Ovary (tissue), 9 donors: ENCODE data around the gene MAN1A1. TPM values are rescaled to one million over a fixed set of nuclear protein-coding genes. Genes with fewer than 3 reads are reported as not detected.

Source experiments
- DNase-seq, 5 donors: peaks; one replicate each; pipeline ENCODE4 v3.0.0-alpha.2; 2019 to 2020
- H3K27ac ChIP-seq, 2 donors: fragments of 200-600 bp; one replicate each; pipeline versions ENCODE4 v1.5.1 to v1.8.0; 2019 to 2022
- H3K27me3 ChIP-seq: fragments of 200-600 bp; one replicate; pipeline ENCODE4 v1.8.0; 2022
- H3K36me3 ChIP-seq: fragments of 200-600 bp; sonication (generic); one replicate; pipeline ENCODE4 v1.5.1; 2019
- H3K4me1 ChIP-seq: one replicate; pipeline ENCODE4 v1.8.1; 2013; ENCODE audit warnings: mild to moderate bottlenecking, moderate library complexity; ENCODE audit not compliant: insufficient read depth
- H3K4me3 ChIP-seq: fragments of 200-600 bp; sonication (generic); one replicate; pipeline ENCODE4 v1.5.1; 2017
- H3K9me3 ChIP-seq, 2 donors: fragments of 200-600 bp in 1 of 2; sonication (generic) in 1 of 2; one replicate each; pipeline versions ENCODE4 v1.5.1 to v1.8.1; 2013 to 2019; ENCODE audit warnings: mild to moderate bottlenecking in 1 of 2, moderate library complexity in 1 of 2
- EP300 ChIP-seq: sonication (generic); formaldehyde crosslinking; IDR thresholded peaks from one replicate; pipeline ENCODE4 v1.6.1; 2017; ENCODE audit warnings: antibody characterized with exemption
- POLR2A ChIP-seq: fragments of 450-650 bp; IDR thresholded peaks from one replicate; pipeline ENCODE4 v1.6.1; 2017; ENCODE audit warnings: antibody characterized with exemption, mild to moderate bottlenecking, moderate library complexity
- WGBS, 3 donors: extraction: QIAGEN DNeasy Blood & Tissue Kit in 1 of 3; methylation state at CpG; one replicate each; pipeline versions ENCODE4 v1.1.5 to v1.1.7; 2013 to 2017; 5-methylcytosine and 5-hydroxymethylcytosine counted together
- intact Hi-C, 4 donors: fragments of 100-400 bp; cut with DNase I; formaldehyde crosslinking; loops; one replicate each; pipeline versions ENCODE4 v1.11.0 to v1.15.1; 2022 to 2023
- polyA plus RNA-seq, 2 donors: library from polyadenylated mRNA; stranded (reverse); fragments of 200-250 nt in 1 of 2; fragments of 350-450 nt in 1 of 2; fragmentation: Illumina TruSeq in 1 of 2; extraction: RNeasy Lipid Tissue Mini Kit (QIAGEN cat#74804) in 1 of 2; gene quantifications; one replicate each; pipeline ENCODE4 v1.2.3, GENCODE V29; 2013 to 2014
- total RNA-seq, 7 donors: library from RNA; depleted of rRNA in 2 of 7; stranded (reverse); fragments of >200 nt in 2 of 7; fragmentation: NEBNext Ultra II Directional in 3 of 7; extraction: Animal tissue kit (Norgen Biotek cat#: 25700) in 3 of 7; gene quantifications; one replicate each; pipeline versions ENCODE4 v1.1.0 to v1.2.4, GENCODE V29; 2016 to 2023
- TF ChIP-seq, protein P1 (sequence below), 3 donors: fragments of 450-650 bp in 2 of 3; fragments of 200-600 bp in 1 of 3; IDR thresholded peaks; one replicate each; pipeline versions ENCODE4 v1.5.1 to v1.8.0; 2016 to 2022; ENCODE audit warnings: antibody characterized with exemption in 3 of 3, mild to moderate bottlenecking in 1 of 3
- donor health status: DM: no; HTN: no; CAD: no; lungs with moderate emphysema.
- donor health status: DM: no; HTN: no; CAD: no.
- donor health status: Bipolar disorder and iron deficiency.
- donor health status: DM: yes; HTN: yes; CAD: no.
- donor health status: DM: no; HTN: no; CAD: no.
- donor health status: DM: yes; HTN: yes; CAD: no.

MAN1A1 gene
- total and polyA plus RNA-seq, 9 donors = 22.1 to 49.6 (median 31.8) TPM

DNA sequence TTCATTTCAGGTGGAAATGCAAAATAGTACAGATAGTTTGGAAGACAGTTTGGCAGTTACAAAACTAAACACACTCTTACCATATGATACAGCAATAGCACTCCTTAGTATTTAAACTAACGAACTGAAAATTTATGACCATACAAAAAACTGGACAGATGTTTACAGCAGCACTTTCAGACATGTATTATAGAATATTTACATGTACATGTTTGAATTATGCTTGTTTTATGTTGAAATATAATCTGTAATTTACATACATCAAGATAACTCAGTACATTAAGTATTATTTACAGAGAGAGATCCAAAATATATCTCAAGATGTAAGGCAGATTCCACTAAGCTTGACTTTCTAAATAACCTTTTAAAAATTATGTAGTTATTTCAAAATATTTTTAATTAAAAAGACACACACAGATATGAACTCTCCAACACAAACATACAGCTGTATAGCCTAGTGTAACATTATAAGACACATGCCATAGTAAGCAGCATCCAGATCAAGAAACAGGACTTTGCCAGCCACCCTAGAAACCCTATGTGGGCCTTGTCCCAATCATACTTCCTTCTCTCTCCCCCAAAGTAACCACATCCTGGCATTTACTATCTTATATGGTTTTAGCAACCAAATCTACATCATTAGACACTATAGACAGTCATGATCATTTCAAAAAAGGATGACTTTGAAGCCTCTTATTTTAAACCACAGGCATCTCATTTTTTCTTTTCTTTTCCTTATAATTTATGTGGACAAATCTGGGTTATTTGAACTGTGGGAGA is 82.2 kb downstream of the MAN1A1 start:
- intact Hi-C loops = no loop called here
- DNase-seq = no peak

DNA sequence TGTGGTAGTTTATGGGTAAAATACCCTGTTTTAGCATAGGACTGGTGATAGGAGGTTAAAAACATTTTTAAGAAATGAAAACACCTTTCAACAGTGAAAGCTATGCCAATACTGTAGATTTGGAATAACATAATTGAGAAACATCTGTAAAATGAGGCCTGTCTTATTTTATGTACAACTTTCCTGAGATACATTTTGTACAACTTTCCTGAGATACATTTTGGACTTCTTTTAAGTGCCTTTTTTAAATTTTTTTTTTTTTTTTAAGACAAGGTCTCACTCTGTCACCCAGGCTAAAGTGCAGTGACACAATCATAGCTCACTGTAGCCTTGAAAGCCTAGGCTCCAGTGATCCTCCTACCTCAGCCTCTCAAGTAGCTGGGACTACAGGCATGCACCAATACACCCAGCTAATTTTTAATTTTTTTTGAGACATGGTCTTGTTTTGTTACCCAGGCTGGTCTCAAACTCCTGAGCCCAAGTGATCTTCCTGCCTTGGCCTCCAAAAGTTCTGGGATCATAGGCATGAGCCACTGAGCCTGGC is 84.6 kb downstream of the MAN1A1 start:
- TF ChIP-seq POLR2A = no peak
- no peak for TF ChIP-seq EP300
- TF ChIP-seq, protein P1, sequence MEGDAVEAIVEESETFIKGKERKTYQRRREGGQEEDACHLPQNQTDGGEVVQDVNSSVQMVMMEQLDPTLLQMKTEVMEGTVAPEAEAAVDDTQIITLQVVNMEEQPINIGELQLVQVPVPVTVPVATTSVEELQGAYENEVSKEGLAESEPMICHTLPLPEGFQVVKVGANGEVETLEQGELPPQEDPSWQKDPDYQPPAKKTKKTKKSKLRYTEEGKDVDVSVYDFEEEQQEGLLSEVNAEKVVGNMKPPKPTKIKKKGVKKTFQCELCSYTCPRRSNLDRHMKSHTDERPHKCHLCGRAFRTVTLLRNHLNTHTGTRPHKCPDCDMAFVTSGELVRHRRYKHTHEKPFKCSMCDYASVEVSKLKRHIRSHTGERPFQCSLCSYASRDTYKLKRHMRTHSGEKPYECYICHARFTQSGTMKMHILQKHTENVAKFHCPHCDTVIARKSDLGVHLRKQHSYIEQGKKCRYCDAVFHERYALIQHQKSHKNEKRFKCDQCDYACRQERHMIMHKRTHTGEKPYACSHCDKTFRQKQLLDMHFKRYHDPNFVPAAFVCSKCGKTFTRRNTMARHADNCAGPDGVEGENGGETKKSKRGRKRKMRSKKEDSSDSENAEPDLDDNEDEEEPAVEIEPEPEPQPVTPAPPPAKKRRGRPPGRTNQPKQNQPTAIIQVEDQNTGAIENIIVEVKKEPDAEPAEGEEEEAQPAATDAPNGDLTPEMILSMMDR (IDR thresholded peaks at IDR 0.05) = no peak
- no peaks in the 10 kb centered on the region for H3K27me3 ChIP-seq
- H3K9me3 ChIP-seq = no peaks in the 10 kb centered on the region
- no peak overlapping the region for H3K4me3 ChIP-seq
- no peak for DNase-seq
- H3K27ac ChIP-seq = no peak overlapping the region
- H3K4me1 ChIP-seq = peaks cover 2% of the 10 kb centered on the region
- intact Hi-C loops = no loop called here
- no peaks in the 10 kb centered on the region for H3K36me3 ChIP-seq

More for the DNA sequence above, 82.2 kb downstream of the MAN1A1 start:
- peaks cover 2% of the 10 kb centered on the region for H3K4me1 ChIP-seq
- H3K36me3 ChIP-seq = no peaks in the 10 kb centered on the region
- no peak overlapping the region for H3K27ac ChIP-seq
- peaks cover 0 to 3% of the 10 kb centered on the region in 2 donors for H3K9me3 ChIP-seq
- H3K4me3 ChIP-seq = no peak overlapping the region
- 34 to 50% (median 46%) methylated on average over 1 of the region's 1 CpG for WGBS, 3 donors
- no peaks in the 10 kb centered on the region for H3K27me3 ChIP-seq
- TF ChIP-seq EP300 = no peak
- TF ChIP-seq POLR2A = no peak
- TF ChIP-seq, protein P1 (IDR thresholded peaks at IDR 0.05) = no peak

DNA sequence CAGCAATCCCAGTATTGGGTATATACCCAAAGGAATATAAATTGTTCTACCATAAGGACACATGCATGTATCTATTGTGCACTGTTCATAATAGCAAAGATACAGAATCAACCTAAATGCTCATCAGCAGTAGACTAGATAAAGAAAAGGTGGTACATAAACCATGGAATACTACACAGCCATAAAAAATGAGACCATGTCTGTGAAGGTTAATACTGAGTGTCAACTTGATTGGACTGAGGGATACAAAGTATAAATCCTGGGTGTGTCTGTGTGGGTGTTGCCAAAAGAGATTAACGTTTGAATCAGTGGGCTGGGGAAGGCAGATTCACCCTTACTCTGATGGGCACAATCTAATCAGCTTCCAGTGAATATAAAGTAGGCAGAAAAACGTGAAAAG is 86.9 kb downstream of the MAN1A1 start:
- DNase-seq = no peak
- intact Hi-C loops = no loop called here
- H3K36me3 ChIP-seq = no peaks in the 10 kb centered on the region
- H3K27me3 ChIP-seq = no peaks in the 10 kb centered on the region
- 41 to 64% (median 54%) methylated on average over 2 of the region's 2 CpGs for WGBS, 3 donors
- no peaks in the 10 kb centered on the region for H3K9me3 ChIP-seq
- H3K4me1 ChIP-seq = no peaks in the 10 kb centered on the region
- no peak overlapping the region for H3K27ac ChIP-seq
- H3K4me3 ChIP-seq = no peak overlapping the region
- TF ChIP-seq, protein P1 (IDR thresholded peaks at IDR 0.05) = no peak
- TF ChIP-seq EP300 (no peak), POLR2A (no peak)

DNA sequence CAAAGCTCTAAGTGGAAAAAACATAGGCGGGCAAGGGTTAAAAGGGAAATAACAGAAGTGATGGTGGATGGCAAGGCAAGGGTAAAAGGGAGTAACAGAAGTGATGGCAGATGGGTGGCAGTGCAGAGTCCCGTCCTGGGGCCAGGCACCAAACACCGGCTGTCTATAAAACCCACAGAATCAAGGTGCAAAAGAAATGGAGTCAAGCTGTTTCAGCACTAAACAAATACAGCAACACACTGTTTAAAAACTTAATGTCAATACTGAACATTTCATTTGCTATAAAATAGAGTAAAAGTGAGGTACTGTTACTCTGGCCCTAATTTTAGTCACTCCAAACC is 87.6 kb downstream of the MAN1A1 start:
- intact Hi-C loops = no loop called here
- no peaks in the 10 kb centered on the region for H3K27me3 ChIP-seq
- TF ChIP-seq POLR2A (no peak), EP300 (no peak)
- TF ChIP-seq, protein P1 (IDR thresholded peaks at IDR 0.05) = no peak
- whole genome bisulfite sequencing, 3 donors = 87 to 93% (median 92%) methylated on average over 3 of the region's 3 CpGs
- no peak overlapping the region for H3K4me3 ChIP-seq
- no peaks in the 10 kb centered on the region for H3K4me1 ChIP-seq
- H3K36me3 ChIP-seq = no peaks in the 10 kb centered on the region
- H3K27ac ChIP-seq = no peak overlapping the region
- no peaks in the 10 kb centered on the region for H3K9me3 ChIP-seq
- no peak for DNase-seq
